ENCODE results near the gene LAMB2.
A peak's percentile ranks its signal among the peaks of the same experiment; 100 is the strongest.

Gene LAMB2

DNA sequence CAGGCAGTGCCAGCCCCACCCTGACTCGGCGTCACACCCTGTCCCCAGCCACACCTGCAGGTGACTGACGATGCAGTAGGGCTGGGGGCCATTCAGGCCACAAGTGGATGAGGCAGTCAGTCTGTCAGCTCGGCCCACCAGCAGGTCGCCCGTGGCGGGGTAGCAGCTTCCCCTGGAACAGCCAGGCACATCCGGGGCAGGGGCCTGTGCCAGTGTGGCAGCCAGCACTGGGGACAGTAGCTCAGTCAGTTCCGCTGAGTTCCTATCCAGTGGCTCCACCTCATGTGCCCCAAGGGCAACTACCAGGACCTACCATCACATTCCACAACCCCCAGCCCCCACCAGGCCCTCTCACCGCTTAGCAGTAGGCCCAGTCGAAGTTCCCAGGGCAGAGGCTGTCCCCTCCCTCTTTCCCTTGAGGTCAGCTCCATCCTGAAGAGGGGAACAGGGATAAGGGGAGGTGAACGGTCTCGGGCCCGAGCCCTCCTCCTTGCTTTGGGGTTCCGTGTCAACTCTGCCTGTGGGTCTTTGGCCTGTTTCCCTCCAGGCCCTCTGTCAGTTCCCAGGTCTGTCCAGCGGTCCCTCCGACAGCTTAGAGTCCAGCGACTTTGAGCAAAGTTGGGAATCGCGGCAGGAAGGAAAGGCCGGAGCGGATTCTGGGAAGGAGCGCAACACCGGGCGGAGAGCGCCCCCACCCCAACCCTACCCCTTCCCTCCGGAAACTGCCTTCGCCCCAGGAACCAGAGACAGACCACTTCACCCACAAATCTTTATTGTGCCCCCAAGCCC, at the start of gene LAMB2:
TSS of gene LAMB2 (minus strand) at position 614 of the 789 bp plus-strand sequence. CDS start at position 431, 183 bp downstream.
- TF ChIP-seq, protein P1, sequence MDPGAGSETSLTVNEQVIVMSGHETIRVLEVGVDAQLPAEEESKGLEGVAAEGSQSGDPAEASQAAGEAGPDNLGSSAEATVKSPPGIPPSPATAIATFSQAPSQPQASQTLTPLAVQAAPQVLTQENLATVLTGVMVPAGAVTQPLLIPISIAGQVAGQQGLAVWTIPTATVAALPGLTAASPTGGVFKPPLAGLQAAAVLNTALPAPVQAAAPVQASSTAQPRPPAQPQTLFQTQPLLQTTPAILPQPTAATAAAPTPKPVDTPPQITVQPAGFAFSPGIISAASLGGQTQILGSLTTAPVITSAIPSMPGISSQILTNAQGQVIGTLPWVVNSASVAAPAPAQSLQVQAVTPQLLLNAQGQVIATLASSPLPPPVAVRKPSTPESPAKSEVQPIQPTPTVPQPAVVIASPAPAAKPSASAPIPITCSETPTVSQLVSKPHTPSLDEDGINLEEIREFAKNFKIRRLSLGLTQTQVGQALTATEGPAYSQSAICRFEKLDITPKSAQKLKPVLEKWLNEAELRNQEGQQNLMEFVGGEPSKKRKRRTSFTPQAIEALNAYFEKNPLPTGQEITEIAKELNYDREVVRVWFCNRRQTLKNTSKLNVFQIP (CRISPR knock-in tag; IDR thresholded peaks at IDR 0.05; ENCODE audit: borderline replicate concordance, low read depth): no peak
- TF ChIP-seq, protein P2, sequence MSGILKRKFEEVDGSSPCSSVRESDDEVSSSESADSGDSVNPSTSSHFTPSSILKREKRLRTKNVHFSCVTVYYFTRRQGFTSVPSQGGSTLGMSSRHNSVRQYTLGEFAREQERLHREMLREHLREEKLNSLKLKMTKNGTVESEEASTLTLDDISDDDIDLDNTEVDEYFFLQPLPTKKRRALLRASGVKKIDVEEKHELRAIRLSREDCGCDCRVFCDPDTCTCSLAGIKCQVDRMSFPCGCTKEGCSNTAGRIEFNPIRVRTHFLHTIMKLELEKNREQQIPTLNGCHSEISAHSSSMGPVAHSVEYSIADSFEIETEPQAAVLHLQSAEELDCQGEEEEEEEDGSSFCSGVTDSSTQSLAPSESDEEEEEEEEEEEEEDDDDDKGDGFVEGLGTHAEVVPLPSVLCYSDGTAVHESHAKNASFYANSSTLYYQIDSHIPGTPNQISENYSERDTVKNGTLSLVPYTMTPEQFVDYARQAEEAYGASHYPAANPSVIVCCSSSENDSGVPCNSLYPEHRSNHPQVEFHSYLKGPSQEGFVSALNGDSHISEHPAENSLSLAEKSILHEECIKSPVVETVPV (CRISPR knock-in tag; IDR thresholded peaks at IDR 0.05): no peak
- TF ChIP-seq ISL1 (CRISPR knock-in tag; IDR thresholded peaks at IDR 0.05) (no peak), ZC3H10 (CRISPR knock-in tag; IDR thresholded peaks at IDR 0.05) (no peak), GLIS3 (CRISPR knock-in tag; IDR thresholded peaks at IDR 0.05) (no peak)
- peak; percentile 79 for ATAC-seq

DNA sequence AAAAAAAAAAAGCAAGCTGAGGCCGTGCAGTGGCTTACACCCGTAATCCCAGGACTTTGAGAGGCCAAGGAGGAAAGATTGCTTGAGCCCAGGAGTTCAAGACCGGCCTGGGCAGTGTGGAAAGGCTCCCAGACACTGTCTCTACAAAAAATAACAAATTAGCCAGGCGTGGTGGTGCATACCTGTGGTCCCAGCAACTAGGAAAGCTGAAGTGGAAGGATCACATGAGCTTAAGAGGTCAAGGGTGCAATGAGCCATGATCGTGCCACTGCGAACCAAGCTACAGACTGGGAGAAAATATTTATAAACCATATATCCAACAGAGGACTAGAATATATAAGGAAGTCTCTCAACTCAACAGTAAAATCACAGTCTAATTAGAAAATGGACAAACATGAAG, 48.5 kb upstream of the LAMB2 start:
- ATAC-seq: no peak
- no peak for TF ChIP-seq CSDC2 (CRISPR knock-in tag; IDR thresholded peaks at IDR 0.05)

DNA sequence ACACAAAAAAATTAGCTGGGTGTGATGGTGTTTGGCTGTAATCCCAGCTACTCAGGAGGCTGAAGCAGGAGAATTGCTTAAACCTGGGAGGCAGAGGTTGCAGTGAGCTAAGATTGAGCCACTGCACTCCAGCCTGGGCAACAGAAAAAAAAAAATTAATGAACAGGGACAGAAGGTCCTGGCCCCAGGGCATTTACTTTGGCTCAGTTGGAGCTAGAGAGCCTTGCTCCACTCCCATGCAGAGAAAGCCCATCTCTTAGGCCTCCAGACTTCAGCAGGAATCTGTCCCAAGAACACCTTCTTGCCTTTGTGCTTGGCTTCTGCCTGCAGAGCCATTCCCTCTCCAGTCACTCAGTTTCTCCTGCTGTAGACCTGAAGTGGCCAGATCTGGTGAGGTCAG, 47.3 kb upstream of the LAMB2 start:
- TF ChIP-seq PPARA (CRISPR knock-in tag; IDR thresholded peaks at IDR 0.05; ENCODE audit: borderline replicate concordance): no peak
- TF ChIP-seq TCF4 (CRISPR knock-in tag; IDR thresholded peaks at IDR 0.05; ENCODE audit: borderline replicate concordance): no peak
- TF ChIP-seq SNAI2 (CRISPR knock-in tag; IDR thresholded peaks at IDR 0.05): no peak
- TF ChIP-seq, protein P3, sequence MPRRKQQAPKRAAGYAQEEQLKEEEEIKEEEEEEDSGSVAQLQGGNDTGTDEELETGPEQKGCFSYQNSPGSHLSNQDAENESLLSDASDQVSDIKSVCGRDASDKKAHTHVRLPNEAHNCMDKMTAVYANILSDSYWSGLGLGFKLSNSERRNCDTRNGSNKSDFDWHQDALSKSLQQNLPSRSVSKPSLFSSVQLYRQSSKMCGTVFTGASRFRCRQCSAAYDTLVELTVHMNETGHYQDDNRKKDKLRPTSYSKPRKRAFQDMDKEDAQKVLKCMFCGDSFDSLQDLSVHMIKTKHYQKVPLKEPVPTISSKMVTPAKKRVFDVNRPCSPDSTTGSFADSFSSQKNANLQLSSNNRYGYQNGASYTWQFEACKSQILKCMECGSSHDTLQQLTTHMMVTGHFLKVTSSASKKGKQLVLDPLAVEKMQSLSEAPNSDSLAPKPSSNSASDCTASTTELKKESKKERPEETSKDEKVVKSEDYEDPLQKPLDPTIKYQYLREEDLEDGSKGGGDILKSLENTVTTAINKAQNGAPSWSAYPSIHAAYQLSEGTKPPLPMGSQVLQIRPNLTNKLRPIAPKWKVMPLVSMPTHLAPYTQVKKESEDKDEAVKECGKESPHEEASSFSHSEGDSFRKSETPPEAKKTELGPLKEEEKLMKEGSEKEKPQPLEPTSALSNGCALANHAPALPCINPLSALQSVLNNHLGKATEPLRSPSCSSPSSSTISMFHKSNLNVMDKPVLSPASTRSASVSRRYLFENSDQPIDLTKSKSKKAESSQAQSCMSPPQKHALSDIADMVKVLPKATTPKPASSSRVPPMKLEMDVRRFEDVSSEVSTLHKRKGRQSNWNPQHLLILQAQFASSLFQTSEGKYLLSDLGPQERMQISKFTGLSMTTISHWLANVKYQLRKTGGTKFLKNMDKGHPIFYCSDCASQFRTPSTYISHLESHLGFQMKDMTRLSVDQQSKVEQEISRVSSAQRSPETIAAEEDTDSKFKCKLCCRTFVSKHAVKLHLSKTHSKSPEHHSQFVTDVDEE (CRISPR knock-in tag; IDR thresholded peaks at IDR 0.05): no peak
- no peak for TF ChIP-seq ZNF70 (CRISPR knock-in tag; IDR thresholded peaks at IDR 0.05)
- ATAC-seq: no peak

DNA sequence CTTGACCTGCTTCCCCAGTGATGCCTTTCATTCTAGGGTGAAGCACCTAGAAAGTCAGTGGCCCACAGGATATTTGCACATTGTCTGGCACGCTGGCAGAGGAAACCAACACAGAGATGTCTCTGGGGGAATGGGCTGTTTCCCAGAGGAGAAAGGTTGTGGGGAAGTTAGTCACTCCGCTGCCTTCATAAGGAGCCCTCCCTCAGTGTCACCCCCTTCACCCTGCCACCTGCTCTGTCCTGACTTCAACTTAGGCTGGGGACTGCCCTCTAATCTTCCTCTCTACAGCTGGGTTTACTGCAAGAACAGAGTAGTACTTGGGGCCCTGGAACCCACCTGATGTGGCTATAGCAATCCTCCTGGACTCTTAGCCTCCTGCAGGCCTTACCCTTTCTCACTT, 44.2 kb upstream of the LAMB2 start:
- no peak for TF ChIP-seq ZFP3 (CRISPR knock-in tag; IDR thresholded peaks at IDR 0.05)
- TF ChIP-seq SNAI2 (CRISPR knock-in tag; IDR thresholded peaks at IDR 0.05): no peak
- no peak for TF ChIP-seq ARNTL (CRISPR knock-in tag; IDR thresholded peaks at IDR 0.05; ENCODE audit: borderline replicate concordance, low read depth)
- no peak for TF ChIP-seq CSDC2 (CRISPR knock-in tag; IDR thresholded peaks at IDR 0.05)
- TF ChIP-seq, protein P4, sequence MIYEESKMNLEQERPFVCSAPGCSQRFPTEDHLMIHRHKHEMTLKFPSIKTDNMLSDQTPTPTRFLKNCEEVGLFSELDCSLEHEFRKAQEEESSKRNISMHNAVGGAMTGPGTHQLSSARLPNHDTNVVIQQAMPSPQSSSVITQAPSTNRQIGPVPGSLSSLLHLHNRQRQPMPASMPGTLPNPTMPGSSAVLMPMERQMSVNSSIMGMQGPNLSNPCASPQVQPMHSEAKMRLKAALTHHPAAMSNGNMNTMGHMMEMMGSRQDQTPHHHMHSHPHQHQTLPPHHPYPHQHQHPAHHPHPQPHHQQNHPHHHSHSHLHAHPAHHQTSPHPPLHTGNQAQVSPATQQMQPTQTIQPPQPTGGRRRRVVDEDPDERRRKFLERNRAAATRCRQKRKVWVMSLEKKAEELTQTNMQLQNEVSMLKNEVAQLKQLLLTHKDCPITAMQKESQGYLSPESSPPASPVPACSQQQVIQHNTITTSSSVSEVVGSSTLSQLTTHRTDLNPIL (CRISPR knock-in tag; IDR thresholded peaks at IDR 0.05; ENCODE audit: low read depth): no peak
- no peak for TF ChIP-seq ZC3H10 (CRISPR knock-in tag; IDR thresholded peaks at IDR 0.05)
- no peak for TF ChIP-seq GLIS3 (CRISPR knock-in tag; IDR thresholded peaks at IDR 0.05)
- TF ChIP-seq, protein P1 (CRISPR knock-in tag; IDR thresholded peaks at IDR 0.05; ENCODE audit: borderline replicate concordance, low read depth): no peak
- TF ChIP-seq ISL1 (CRISPR knock-in tag; IDR thresholded peaks at IDR 0.05): no peak
- no peak for TF ChIP-seq TCF4 (CRISPR knock-in tag; IDR thresholded peaks at IDR 0.05; ENCODE audit: borderline replicate concordance)
- TF ChIP-seq, protein P3 (CRISPR knock-in tag; IDR thresholded peaks at IDR 0.05): no peak
- no peak for TF ChIP-seq TOX (CRISPR knock-in tag; IDR thresholded peaks at IDR 0.05; ENCODE audit: borderline replicate concordance)
- no peak for TF ChIP-seq ZNF8 (CRISPR knock-in tag; IDR thresholded peaks at IDR 0.05)
- ATAC-seq: no peak
